GM12874 (cell line): ENCODE data around the gene LAMC1.

ENCODE experiments used
- CTCF ChIP-seq: IDR thresholded peaks from 2 replicates; pipeline ENCODE4 v1.5.1; 2011; ENCODE audit warnings: low read depth, mild to moderate bottlenecking, control low read depth, low read length, moderate library complexity; ENCODE audit not compliant: insufficient read depth

The LAMC1 gene

GRCh38 chr1:183077097-183077496 lies 53.9 kb downstream of the LAMC1 start:
- TF ChIP-seq CTCF: no peak

- TF ChIP-seq CTCF: no peak
Observed at GRCh38 chr1:183079712-183080388, 56.6 kb downstream of the LAMC1 start.

GRCh38 chr1:183080406-183080805 lies 57.2 kb downstream of the LAMC1 start:
- no peak for TF ChIP-seq CTCF

- TF ChIP-seq CTCF: no peak
Observed at GRCh38 chr1:183081402-183082120, 58.3 kb downstream of the LAMC1 start.

GRCh38 chr1:183082650-183083049 lies 59.4 kb downstream of the LAMC1 start:
- TF ChIP-seq CTCF: no peak

GRCh38 chr1:183087001-183087400 lies 63.8 kb downstream of the LAMC1 start:
- TF ChIP-seq CTCF: no peak

- TF ChIP-seq CTCF: no peak
Observed at GRCh38 chr1:183089025-183089639, 65.9 kb downstream of the LAMC1 start.
